Measurements from ENCODE around the gene ADAMTSL3. TPM values are rescaled to one million over a fixed set of nuclear protein-coding genes. Genes with fewer than 3 reads are reported as not detected.
"Not testable (repeated sequence)": the region's sequence is repeated elsewhere in the genome, so short reads cannot be mapped to it uniquely, and the experiment has no call there.

ADAMTSL3 gene
- total and polyA plus RNA-seq, 3 donors from 2014 or later, result 8.6 to 16.4 (median 9.4) TPM

DNA sequence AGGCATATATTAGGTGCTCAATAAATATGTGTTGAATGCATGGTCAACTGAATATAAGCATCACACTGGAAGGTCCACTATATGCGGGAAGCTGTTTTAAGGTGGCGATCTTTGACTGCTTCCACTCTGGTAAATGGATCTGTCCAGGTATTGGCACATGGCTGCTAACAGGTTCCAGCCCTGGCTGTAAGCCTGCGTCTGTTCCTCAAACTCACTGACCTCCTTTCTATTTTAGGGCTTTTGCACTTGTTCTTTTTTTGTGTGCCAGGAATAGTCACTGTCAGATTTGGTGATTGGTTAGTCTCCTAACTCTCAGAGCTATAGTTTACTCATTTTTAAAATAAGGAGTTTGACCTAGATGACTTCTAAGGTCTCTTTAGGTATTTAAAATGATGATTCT lies 46.2 kb downstream of the ADAMTSL3 start:
- Histone ChIP-seq H3K9me3 (no peaks in the 10 kb centered on the region), H3K36me3 (ENCODE audit: low read depth, missing control alignments) (no peaks in the 10 kb centered on the region), H3K27me3 (no peaks in the 10 kb centered on the region), H3K4me1 (no peaks in the 10 kb centered on the region), H3K4me3 (no peak overlapping the region), H3K27ac (no peak overlapping the region)
- 84 to 97% methylated on average over 3 of the region's 3 CpGs for WGBS, 2 donors
- intact Hi-C loops (cut with DNase I; ENCODE audit: low total_unique reads), result no loop called here
- no peak for DNase-seq
- no peak for TF ChIP-seq POLR2A (IDR thresholded peaks at IDR 0.05)
- TF ChIP-seq, protein P1, sequence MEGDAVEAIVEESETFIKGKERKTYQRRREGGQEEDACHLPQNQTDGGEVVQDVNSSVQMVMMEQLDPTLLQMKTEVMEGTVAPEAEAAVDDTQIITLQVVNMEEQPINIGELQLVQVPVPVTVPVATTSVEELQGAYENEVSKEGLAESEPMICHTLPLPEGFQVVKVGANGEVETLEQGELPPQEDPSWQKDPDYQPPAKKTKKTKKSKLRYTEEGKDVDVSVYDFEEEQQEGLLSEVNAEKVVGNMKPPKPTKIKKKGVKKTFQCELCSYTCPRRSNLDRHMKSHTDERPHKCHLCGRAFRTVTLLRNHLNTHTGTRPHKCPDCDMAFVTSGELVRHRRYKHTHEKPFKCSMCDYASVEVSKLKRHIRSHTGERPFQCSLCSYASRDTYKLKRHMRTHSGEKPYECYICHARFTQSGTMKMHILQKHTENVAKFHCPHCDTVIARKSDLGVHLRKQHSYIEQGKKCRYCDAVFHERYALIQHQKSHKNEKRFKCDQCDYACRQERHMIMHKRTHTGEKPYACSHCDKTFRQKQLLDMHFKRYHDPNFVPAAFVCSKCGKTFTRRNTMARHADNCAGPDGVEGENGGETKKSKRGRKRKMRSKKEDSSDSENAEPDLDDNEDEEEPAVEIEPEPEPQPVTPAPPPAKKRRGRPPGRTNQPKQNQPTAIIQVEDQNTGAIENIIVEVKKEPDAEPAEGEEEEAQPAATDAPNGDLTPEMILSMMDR (IDR thresholded peaks at IDR 0.05), result no peak

DNA sequence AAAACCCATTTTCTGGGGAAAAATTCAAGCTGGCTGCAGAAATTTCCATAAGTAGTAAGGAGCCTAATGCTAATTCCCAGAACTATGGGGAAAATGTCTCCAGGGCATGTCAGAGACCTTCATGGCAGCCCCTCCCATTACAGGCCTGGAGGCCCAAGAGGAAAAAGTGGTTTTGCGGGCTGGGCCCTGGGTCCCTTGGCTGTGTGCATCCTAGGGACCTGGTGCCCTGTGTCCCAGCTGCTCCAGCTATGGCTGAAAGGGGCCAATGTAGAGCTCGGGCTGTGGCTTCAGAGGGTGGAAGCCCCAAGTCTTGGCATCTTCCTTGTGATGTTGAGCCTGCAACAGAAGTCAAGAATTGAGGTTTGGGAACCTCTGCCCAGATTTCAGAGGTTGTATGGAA lies 48.4 kb downstream of the ADAMTSL3 start:
- H3K9me3 ChIP-seq; DNase-seq; intact Hi-C loops (cut with DNase I; ENCODE audit: low total_unique reads); H3K36me3 ChIP-seq (ENCODE audit: low read depth, missing control alignments); H3K27me3 ChIP-seq; H3K4me1 ChIP-seq; H3K27ac ChIP-seq; H3K4me3 ChIP-seq: not testable (repeated sequence)
- 93 to 100% methylated on average over 2 of the region's 2 CpGs for WGBS, 2 donors

DNA sequence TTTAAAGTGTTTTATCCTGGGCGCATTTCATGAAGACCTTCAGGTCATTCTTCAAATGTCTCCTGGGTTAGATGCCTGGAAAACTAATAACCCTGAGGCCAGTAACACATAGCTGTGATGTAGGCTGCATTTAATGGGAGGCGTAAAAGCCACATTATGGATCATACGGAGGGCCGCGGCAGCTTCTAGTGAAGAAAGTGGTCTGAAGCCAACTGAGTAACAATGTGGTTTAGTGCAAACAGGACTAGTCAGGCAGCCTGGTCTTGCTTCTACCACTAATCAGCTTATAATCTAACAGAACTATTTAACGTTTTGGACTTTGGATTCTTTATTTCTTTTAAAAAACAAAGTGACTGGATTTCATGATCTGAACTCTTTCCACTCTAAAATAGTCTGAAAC lies 54.4 kb downstream of the ADAMTSL3 start:
- TF ChIP-seq POLR2A (IDR thresholded peaks at IDR 0.05), result no peak
- TF ChIP-seq, protein P1 (IDR thresholded peaks at IDR 0.05), result no peak
- 85 to 88% methylated on average over 6 of the region's 6 CpGs for WGBS, 2 donors
- H3K4me1 ChIP-seq, result no peaks in the 10 kb centered on the region
- H3K9me3 ChIP-seq, result no peaks in the 10 kb centered on the region
- H3K36me3 ChIP-seq (ENCODE audit: low read depth, missing control alignments), result no peaks in the 10 kb centered on the region
- H3K27ac ChIP-seq, result no peak overlapping the region
- intact Hi-C loops (cut with DNase I; ENCODE audit: low total_unique reads), result no loop called here
- H3K4me3 ChIP-seq, result no peak overlapping the region
- DNase-seq, result no peak
- H3K27me3 ChIP-seq, result no peaks in the 10 kb centered on the region

DNA sequence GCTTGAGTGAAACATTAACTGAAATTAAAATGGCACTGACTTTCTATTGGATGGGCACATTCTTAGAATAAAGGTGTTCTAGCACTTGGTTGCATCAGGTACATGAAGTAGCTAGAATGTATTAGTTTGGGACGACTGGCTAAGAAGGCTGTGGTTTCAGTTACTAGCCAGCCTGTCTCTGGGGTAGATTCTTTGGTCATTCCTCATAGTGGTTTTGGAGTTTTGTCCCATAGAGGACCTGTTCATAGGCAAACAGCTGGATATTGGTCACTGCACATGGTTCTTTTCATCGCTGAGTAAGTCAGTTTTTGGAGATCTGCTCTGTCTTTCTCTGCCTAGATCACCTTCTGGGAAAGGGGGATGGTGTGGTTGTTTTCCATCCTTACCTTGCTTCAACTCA lies 55.3 kb downstream of the ADAMTSL3 start:
- no peaks in the 10 kb centered on the region for H3K4me1 ChIP-seq
- H3K36me3 ChIP-seq (ENCODE audit: low read depth, missing control alignments), result no peaks in the 10 kb centered on the region
- H3K9me3 ChIP-seq, result no peaks in the 10 kb centered on the region
- no peak for DNase-seq
- intact Hi-C loops (cut with DNase I; ENCODE audit: low total_unique reads), result no loop called here
- no peak overlapping the region for H3K4me3 ChIP-seq
- TF ChIP-seq, protein P1 (IDR thresholded peaks at IDR 0.05), result no peak
- TF ChIP-seq POLR2A (IDR thresholded peaks at IDR 0.05), result no peak
- no peak overlapping the region for H3K27ac ChIP-seq
- WGBS, 2 donors, result 84 to 88% methylated on average over 2 of the region's 2 CpGs
- H3K27me3 ChIP-seq, result no peaks in the 10 kb centered on the region

DNA sequence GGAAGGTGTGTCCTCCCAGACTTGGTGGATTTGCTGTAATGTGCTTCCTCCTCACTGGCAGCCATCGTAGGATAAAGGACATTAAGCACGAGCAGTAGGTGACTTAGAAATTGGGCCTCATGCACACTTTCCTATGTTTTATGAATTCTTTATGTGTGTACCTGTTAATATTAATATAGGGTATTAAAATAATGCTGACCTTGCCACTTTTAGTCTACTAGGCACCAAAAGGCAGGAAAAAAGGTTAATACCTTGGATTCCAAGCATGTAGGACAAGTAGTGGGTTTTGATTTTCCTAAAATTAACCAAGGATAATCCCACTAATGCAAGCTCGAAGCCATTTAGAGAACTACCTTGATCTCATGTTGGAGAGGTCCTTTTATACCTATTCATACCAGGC lies 55.9 kb downstream of the ADAMTSL3 start:
- no peak for TF ChIP-seq POLR2A (IDR thresholded peaks at IDR 0.05)
- TF ChIP-seq, protein P1 (IDR thresholded peaks at IDR 0.05), result no peak
- Histone ChIP-seq H3K27me3 (no peaks in the 10 kb centered on the region), H3K27ac (no peak overlapping the region), H3K4me1 (no peaks in the 10 kb centered on the region), H3K4me3 (no peak overlapping the region), H3K9me3 (no peaks in the 10 kb centered on the region), H3K36me3 (ENCODE audit: low read depth, missing control alignments) (no peaks in the 10 kb centered on the region)
- no peak for DNase-seq
- intact Hi-C loops (cut with DNase I; ENCODE audit: low total_unique reads), result no loop called here
- WGBS, 2 donors, result 94 to 97% methylated on average over 3 of the region's 3 CpGs
